NCI-H526 treated with DMSO at 0.1 percent for 48 hours (cell line): Measurements from ENCODE around the gene TMEM144.

Experiments
- DNase-seq: peaks from one replicate; lab custom pipeline; 2025; lab: John Stamatoyannopoulos, UW

Gene TMEM144

GRCh38 chr4:158300012-158300411 lies 89.7 kb downstream of the TMEM144 start:
- DNase-seq, result no peak

GRCh38 chr4:158302076-158302866 lies 92.0 kb downstream of the TMEM144 start:
- no peak for DNase-seq

- no peak for DNase-seq
Measured at GRCh38 chr4:158304694-158305093, 94.4 kb downstream of the TMEM144 start.
